ENCODE results near the gene TAS2R38.

Gene TAS2R38

DNA sequence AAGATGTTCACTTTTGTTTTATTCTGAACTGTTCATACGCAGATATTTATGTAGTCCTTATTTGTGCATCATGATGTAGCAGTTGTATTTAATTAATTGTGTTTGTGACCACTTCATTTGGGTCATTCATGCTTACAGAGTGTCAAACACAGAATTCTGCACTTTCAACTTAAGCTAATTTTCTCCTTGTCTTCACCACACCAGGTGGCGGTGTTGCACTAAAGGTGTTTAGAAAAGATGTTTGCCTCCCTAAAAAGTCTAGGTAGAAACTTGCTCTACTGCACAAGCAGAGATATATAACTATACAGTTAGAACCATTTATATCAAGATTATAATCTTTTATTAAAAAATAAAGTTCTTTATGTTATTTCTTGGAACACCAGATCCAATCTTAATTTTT, 1.3 kb upstream of the TAS2R38 start:
- no peak for DNase-seq (ENCODE audit: insufficient read length)
- no peak for TF ChIP-seq POLR2A (IDR thresholded peaks at IDR 0.05; ENCODE audit: low read depth, low read length)
- TF ChIP-seq TAF1 (IDR thresholded peaks at IDR 0.05; ENCODE audit: borderline replicate concordance, low read depth, low read length) = no peak
- no peak for TF ChIP-seq POLR2AphosphoS5 (IDR thresholded peaks at IDR 0.05; ENCODE audit: low read depth, low read length)
- FAIRE-seq = peak; percentile 40

DNA sequence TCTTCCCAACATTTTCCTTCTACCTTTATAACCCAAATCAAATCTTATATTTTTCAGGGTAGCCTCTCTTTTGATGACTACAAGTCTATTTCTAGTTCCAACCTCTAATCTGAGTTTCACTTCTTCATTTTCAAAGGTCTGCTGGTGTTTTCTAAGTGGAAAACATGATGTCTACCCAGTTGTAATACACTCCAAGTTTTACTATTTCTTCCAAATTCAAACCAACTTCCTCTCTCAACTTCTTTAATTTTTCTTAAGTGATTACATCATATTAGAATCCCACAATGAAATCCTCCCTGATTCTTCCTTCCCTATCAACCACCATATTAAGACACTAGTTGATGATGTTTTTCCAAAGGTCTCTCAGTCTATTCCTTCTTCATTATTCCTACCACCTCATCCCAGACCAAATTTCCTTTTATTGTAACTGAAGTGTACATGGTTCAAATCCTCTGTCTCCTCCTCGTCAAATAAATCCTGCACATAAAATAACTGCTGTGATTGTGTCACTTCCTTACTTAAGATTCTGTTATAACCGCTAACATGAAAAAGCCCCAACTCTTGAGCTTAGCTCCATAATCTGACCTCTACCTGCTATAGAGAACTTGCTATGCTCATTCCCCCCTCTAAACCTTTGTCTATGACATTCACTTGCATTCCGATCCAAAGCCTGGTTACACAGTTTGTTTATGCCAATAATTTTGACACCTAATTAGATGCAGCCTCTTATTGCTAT, 12.7 kb downstream of the TAS2R38 start:
- FAIRE-seq = no peak
- DNase-seq (ENCODE audit: insufficient read length) = no peak
- TF ChIP-seq POLR2AphosphoS5 (IDR thresholded peaks at IDR 0.05; ENCODE audit: low read depth, low read length) (no peak), TAF1 (IDR thresholded peaks at IDR 0.05; ENCODE audit: borderline replicate concordance, low read depth, low read length) (no peak), POLR2A (IDR thresholded peaks at IDR 0.05; ENCODE audit: low read depth, low read length) (no peak)

DNA sequence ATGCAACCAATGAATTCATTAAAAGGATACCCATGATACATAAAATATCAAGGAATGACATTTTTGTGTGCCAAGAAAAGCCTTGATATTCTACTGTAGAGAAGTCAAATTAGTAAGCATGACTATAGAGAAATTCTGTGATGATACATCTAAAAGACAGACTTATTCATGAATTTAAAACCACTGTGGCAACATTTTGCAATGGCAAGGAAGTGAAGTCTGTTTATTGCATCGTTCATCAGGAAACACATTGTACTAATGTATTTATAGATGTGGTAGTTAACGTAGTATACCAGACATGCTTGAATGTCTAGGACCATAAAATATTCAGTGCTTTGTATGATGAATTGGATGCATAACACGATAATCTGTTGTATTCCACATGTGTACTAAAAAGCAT, 17.5 kb downstream of the TAS2R38 start:
- FAIRE-seq = no peak
- TF ChIP-seq POLR2A (IDR thresholded peaks at IDR 0.05; ENCODE audit: low read depth, low read length) = no peak
- no peak for TF ChIP-seq POLR2AphosphoS5 (IDR thresholded peaks at IDR 0.05; ENCODE audit: low read depth, low read length)
- no peak for TF ChIP-seq TAF1 (IDR thresholded peaks at IDR 0.05; ENCODE audit: borderline replicate concordance, low read depth, low read length)
- no peak for DNase-seq (ENCODE audit: insufficient read length)

DNA sequence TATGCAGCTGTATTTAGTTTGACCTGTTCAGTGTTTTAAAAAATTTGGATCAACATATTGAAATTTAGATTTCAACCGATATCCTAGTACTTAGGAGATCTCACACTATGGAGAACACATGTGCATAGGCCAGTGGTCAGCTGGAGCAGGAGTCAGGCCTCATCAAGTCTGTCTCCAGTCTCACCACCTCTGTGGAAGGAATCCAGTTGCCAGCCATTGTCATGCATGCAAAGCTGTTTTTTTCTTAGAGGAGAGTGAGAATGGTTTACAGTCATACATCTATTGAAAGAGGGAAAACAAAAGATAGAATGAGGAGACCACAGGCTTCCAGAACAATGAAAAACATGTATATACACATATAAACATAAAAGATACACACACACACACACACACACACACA, 19.2 kb downstream of the TAS2R38 start:
- DNase-seq (ENCODE audit: insufficient read length) (no peak), FAIRE-seq (no peak)
- TF ChIP-seq TAF1 (IDR thresholded peaks at IDR 0.05; ENCODE audit: borderline replicate concordance, low read depth, low read length) (no peak), POLR2AphosphoS5 (IDR thresholded peaks at IDR 0.05; ENCODE audit: low read depth, low read length) (no peak), POLR2A (IDR thresholded peaks at IDR 0.05; ENCODE audit: low read depth, low read length) (no peak)

DNA sequence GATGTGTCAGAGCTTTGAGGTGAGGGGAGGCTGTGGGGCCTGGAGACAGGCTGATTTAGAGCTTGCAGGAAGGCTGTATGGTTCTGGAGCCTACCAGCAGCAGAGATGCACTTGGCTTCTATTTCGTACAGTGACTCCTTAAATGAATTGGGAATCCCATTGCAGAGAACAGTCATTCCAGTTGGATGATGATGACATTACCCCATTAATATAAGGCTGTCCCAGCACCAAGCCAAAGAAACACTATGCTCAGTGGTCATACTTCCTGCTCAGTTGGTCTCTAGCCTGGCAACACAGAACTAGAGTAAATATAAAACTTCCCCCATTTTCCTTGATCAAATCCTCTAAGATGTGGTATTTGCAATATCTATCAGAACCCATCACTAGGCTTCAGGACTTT, 21.1 kb downstream of the TAS2R38 start:
- TF ChIP-seq POLR2AphosphoS5 (IDR thresholded peaks at IDR 0.05; ENCODE audit: low read depth, low read length) (no peak), POLR2A (IDR thresholded peaks at IDR 0.05; ENCODE audit: low read depth, low read length) (no peak), TAF1 (IDR thresholded peaks at IDR 0.05; ENCODE audit: borderline replicate concordance, low read depth, low read length) (no peak)
- DNase-seq (ENCODE audit: insufficient read length) = no peak
- no peak for FAIRE-seq

DNA sequence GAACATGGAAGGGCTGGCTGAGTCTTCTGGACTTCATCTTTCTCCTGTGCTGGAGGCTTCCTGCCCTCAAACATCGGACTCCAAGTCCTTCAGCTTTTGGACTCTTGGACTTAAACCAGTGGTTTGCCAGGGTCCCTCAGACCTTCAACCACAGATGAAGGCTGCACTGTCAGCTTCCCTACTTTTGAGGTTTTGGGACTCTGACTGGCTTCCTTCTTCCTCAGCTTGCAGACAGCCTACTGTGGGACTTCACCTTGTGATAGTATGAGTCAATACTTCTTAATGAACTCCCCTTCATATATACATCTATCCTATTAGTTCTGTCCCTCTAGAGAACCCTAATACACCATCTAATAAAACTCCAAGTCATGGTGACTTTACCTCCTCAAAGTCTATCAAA, 22.8 kb downstream of the TAS2R38 start:
- FAIRE-seq (no peak), DNase-seq (ENCODE audit: insufficient read length) (no peak)
- TF ChIP-seq TAF1 (IDR thresholded peaks at IDR 0.05; ENCODE audit: borderline replicate concordance, low read depth, low read length) (no peak), POLR2AphosphoS5 (IDR thresholded peaks at IDR 0.05; ENCODE audit: low read depth, low read length) (no peak), POLR2A (IDR thresholded peaks at IDR 0.05; ENCODE audit: low read depth, low read length) (no peak)

DNA sequence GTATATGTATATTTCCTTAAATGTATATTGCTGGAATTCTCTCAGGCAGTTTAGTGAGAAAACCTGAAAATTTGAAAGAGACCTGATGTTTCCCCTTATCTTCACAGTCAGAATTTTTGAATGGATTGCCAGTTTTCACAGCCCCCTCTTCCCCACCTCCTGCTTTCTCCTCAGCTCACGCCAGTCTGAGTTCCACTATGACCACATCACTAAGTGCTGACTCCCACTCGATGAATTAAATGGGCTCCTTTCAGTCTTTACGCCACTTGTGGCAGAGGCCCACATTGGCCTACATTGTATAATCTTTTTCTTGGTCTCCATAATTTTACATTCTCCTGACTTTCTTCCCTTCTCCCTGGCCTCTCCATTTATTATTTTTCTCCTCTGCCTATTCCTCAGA, 23.7 kb downstream of the TAS2R38 start:
- FAIRE-seq (no peak), DNase-seq (ENCODE audit: insufficient read length) (no peak)
- TF ChIP-seq POLR2AphosphoS5 (IDR thresholded peaks at IDR 0.05; ENCODE audit: low read depth, low read length) (no peak), POLR2A (IDR thresholded peaks at IDR 0.05; ENCODE audit: low read depth, low read length) (no peak), TAF1 (IDR thresholded peaks at IDR 0.05; ENCODE audit: borderline replicate concordance, low read depth, low read length) (no peak)

DNA sequence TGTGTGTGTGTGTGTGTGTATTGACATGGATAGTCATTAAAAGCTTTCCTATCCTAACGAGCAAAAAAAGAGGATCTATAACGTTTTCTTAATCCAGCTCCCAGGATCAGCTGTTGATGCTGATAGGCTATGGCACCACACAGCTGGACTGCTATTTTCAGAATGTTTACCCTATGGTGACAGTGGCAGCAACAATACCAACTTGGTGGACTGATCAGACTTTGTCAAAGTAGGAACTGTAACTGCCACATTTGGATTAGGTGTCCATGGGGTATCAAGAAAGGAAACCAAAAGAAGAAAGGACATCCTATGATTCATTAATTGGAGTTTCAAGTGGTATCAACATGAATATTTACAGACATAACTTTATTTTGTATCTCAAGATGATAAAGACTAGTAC, 24.1 kb downstream of the TAS2R38 start:
- DNase-seq (ENCODE audit: insufficient read length) (no peak), FAIRE-seq (no peak)
- no peak for TF ChIP-seq POLR2AphosphoS5 (IDR thresholded peaks at IDR 0.05; ENCODE audit: low read depth, low read length)
- no peak for TF ChIP-seq TAF1 (IDR thresholded peaks at IDR 0.05; ENCODE audit: borderline replicate concordance, low read depth, low read length)
- TF ChIP-seq POLR2A (IDR thresholded peaks at IDR 0.05; ENCODE audit: low read depth, low read length) = no peak

DNA sequence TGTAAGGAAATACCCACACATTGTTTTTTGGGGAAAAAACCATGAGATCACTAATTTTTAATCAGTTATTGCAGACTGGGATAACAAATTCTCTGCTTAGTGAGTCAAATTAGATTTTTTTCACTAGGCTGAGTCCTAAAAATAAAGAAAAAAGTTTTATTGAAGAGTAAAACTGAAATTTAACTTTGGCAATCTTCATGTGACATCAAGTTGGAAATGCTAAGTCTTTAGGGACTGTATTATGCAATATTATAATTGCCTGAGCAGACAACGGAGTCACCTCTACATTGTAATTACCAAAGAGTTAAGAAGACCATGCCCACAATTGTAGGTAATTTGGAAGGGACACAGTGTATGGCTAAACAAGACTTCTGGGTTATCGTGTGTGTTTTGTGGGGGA, 24.6 kb downstream of the TAS2R38 start:
- no peak for DNase-seq (ENCODE audit: insufficient read length)
- FAIRE-seq = no peak
- TF ChIP-seq POLR2A (IDR thresholded peaks at IDR 0.05; ENCODE audit: low read depth, low read length) (no peak), POLR2AphosphoS5 (IDR thresholded peaks at IDR 0.05; ENCODE audit: low read depth, low read length) (no peak), TAF1 (IDR thresholded peaks at IDR 0.05; ENCODE audit: borderline replicate concordance, low read depth, low read length) (no peak)

DNA sequence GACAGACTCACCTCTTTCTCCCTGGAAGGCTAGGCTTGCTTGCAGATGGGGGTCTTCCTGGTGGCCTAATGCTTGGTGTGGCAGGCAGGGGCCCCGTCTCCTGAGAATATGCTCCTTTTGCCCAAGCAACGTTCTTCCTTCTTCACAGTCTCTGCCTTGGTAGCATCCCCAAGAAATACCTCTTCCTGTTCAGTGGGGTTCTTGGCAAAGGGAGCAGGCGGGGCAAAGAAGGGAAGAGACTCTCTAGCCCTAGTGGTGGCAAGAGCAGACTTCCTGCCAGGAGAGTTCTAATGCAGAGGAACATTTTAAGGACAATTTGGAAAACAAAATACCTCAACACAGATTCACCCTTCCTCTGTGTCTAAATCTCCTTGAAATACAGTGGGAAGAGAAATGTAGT, 26.8 kb downstream of the TAS2R38 start, which contains the start of gene CLEC5A:
TSS of gene CLEC5A (minus strand) at position 179 of the 400 bp plus-strand sequence. CDS start 682 bp downstream, outside the sequence.
- TF ChIP-seq POLR2AphosphoS5 (IDR thresholded peaks at IDR 0.05; ENCODE audit: low read depth, low read length) = no peak
- no peak for TF ChIP-seq TAF1 (IDR thresholded peaks at IDR 0.05; ENCODE audit: borderline replicate concordance, low read depth, low read length)
- no peak for TF ChIP-seq POLR2A (IDR thresholded peaks at IDR 0.05; ENCODE audit: low read depth, low read length)
- DNase-seq (ENCODE audit: insufficient read length) (no peak), FAIRE-seq (no peak)

DNA sequence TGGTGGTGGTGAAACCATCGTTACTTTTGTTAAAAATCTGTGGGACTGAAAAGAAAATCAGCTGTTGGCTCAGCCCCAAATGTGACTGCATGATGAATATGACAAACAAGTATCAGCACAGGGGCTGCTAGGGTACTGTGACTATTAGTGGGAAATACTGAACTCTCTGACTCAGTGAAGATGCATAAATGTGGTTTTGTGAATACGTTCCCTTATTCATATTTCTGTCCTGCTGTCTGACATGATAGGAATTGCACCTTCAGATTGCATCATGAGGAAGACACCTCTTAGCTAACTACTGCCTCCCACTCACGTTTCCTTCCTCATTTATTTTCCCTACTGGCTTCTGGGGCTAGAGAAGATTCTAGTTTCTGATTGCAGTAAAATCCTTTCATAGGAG, 28.2 kb downstream of the TAS2R38 start:
- TF ChIP-seq TAF1 (IDR thresholded peaks at IDR 0.05; ENCODE audit: borderline replicate concordance, low read depth, low read length) (no peak), POLR2AphosphoS5 (IDR thresholded peaks at IDR 0.05; ENCODE audit: low read depth, low read length) (no peak), POLR2A (IDR thresholded peaks at IDR 0.05; ENCODE audit: low read depth, low read length) (no peak)
- DNase-seq (ENCODE audit: insufficient read length) (no peak), FAIRE-seq (no peak)

DNA sequence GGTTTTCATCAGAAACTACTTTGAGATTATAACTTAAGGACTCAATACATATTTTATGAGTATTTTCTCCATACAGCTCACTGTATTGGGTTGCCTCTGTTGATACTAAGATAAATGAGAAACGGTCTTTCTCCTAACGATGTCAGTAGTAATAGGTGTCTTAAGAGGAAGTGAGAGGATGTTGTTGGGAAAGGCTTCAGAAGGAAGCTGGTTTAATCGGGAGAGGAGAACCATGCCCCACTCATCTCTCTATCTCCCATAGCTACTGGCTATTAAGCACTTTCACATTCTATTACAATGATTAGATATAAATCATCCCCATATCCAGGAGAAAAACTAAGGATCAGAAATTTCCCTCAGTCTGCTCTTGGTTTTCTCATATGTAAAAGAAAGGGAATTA, 28.8 kb downstream of the TAS2R38 start:
- TF ChIP-seq POLR2AphosphoS5 (IDR thresholded peaks at IDR 0.05; ENCODE audit: low read depth, low read length) (no peak), POLR2A (IDR thresholded peaks at IDR 0.05; ENCODE audit: low read depth, low read length) (no peak), TAF1 (IDR thresholded peaks at IDR 0.05; ENCODE audit: borderline replicate concordance, low read depth, low read length) (no peak)
- FAIRE-seq = no peak
- DNase-seq (ENCODE audit: insufficient read length) = no peak

All from GM12892 (cell line).